Endothelial cell (in vitro differentiated cells): Measurements from ENCODE around the gene MYF6. TPM values are rescaled to one million over a fixed set of nuclear protein-coding genes. Genes with fewer than 3 reads are reported as not detected.

Experiments used
- DNase-seq: peaks from one replicate; pipeline ENCODE4 v3.0.0; 2021; ENCODE audit warnings: low spot score
- H3K27ac Mint-ChIP-seq: one replicate; pipeline ENCODE4 v1.8.0; 2021; ENCODE audit warnings: mixed read lengths, inconsistent platforms; ENCODE audit not compliant: unreplicated experiment
- H3K27me3 Mint-ChIP-seq: one replicate; pipeline ENCODE4 v1.8.0; 2021; ENCODE audit warnings: mild to moderate bottlenecking, moderate library complexity, mixed read lengths, inconsistent platforms; ENCODE audit not compliant: unreplicated experiment
- H3K36me3 Mint-ChIP-seq: one replicate; pipeline ENCODE4 v1.8.0; 2021; ENCODE audit warnings: mild to moderate bottlenecking, low read depth, mixed read lengths, inconsistent platforms; ENCODE audit not compliant: unreplicated experiment
- H3K4me1 Mint-ChIP-seq: one replicate; pipeline ENCODE4 v1.8.0; 2021; ENCODE audit warnings: mild to moderate bottlenecking, mixed read lengths, inconsistent platforms; ENCODE audit not compliant: unreplicated experiment
- H3K4me3 Mint-ChIP-seq: one replicate; pipeline ENCODE4 v1.8.0; 2021; ENCODE audit warnings: mild to moderate bottlenecking, mixed read lengths, inconsistent platforms; ENCODE audit not compliant: unreplicated experiment
- H3K9me3 Mint-ChIP-seq: one replicate; pipeline ENCODE4 v1.8.0; 2021; ENCODE audit warnings: mixed read lengths, inconsistent platforms; ENCODE audit not compliant: unreplicated experiment
- total RNA-seq: library from RNA; stranded (reverse); fragmentation: NEBNext Ultra II Directional; extraction: Animal tissue kit (Norgen Biotek cat#: 25700); gene quantifications from one replicate; pipeline ENCODE4 v1.2.1, GENCODE V29; 2021; ENCODE audit not compliant: unreplicated experiment
- TF ChIP-seq, protein P1 (sequence below): fragments of 200-600 bp; sonication (generic); IDR thresholded peaks from one replicate; pipeline ENCODE4 v1.5.0; 2021; ENCODE audit warnings: antibody characterized with exemption; ENCODE audit not compliant: unreplicated experiment

Gene MYF6
- total RNA-seq, 1 donor from 2014 or later: 0.31 TPM

DNA sequence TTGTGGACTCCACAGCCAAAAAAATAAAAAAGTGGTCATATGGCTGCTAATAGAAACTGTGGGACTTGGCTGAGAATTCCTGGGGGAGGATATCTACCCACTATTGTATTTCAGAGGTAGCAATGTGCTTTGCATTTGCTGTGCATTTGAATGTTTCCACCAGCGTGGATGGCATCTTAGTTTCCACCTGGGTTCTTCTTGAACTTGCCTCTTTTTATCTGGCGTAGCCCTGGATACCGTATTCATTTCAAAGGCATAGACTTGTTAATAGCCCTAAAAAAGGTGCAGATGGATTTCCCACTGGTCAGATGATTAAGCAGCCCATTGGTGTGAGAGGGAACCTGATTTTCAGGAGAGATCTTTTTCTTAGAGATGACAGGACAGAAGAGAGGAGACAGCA lies 7.4 kb downstream of the MYF6 start:
- Mint-ChIP-seq H3K9me3 (no peaks in the 10 kb centered on the region), H3K4me1 (peaks cover 30% of the 10 kb centered on the region)
- DNase-seq: no peak

DNA sequence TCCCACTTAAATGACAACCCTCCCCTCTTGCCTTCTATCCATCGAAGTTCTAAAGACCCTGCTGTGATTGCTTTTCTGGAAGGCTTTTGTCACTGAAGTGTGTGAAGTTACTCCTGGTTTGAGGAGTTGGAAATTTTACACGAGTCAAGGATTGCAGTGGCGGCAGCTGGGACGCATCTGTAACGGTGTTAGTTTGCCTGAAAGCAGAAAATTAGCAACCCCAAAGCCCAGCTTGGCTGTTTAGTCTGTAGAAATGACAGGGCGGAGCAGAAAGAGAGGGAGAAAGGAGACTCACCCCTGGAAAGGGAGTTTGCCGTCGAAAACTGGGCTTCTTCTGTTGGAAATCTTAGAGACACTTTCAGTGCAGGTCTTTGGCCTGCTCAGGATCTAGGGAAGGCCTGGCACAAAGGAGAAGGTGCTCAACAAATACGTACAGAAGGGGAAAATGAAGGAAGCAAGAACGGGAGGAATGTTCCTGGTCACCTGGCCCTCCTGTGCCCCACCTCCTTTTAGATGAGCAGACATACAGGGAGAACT lies 8.3 kb downstream of the MYF6 start:
- TF ChIP-seq, protein P1, sequence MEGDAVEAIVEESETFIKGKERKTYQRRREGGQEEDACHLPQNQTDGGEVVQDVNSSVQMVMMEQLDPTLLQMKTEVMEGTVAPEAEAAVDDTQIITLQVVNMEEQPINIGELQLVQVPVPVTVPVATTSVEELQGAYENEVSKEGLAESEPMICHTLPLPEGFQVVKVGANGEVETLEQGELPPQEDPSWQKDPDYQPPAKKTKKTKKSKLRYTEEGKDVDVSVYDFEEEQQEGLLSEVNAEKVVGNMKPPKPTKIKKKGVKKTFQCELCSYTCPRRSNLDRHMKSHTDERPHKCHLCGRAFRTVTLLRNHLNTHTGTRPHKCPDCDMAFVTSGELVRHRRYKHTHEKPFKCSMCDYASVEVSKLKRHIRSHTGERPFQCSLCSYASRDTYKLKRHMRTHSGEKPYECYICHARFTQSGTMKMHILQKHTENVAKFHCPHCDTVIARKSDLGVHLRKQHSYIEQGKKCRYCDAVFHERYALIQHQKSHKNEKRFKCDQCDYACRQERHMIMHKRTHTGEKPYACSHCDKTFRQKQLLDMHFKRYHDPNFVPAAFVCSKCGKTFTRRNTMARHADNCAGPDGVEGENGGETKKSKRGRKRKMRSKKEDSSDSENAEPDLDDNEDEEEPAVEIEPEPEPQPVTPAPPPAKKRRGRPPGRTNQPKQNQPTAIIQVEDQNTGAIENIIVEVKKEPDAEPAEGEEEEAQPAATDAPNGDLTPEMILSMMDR: no peak
- H3K9me3 Mint-ChIP-seq: no peaks in the 10 kb centered on the region
- H3K27me3 Mint-ChIP-seq: no peaks in the 10 kb centered on the region
- H3K27ac Mint-ChIP-seq: no peak overlapping the region
- no peaks in the 10 kb centered on the region for H3K36me3 Mint-ChIP-seq
- peaks cover 20% of the 10 kb centered on the region for H3K4me1 Mint-ChIP-seq
- no peak overlapping the region for H3K4me3 Mint-ChIP-seq
- no peak for DNase-seq

More for the DNA sequence above, 7.4 kb downstream of the MYF6 start:
- Mint-ChIP-seq H3K27ac (no peak overlapping the region), H3K4me3 (no peak overlapping the region), H3K27me3 (peaks cover 6% of the 10 kb centered on the region), H3K36me3 (no peaks in the 10 kb centered on the region)
- TF ChIP-seq, protein P1: no peak

DNA sequence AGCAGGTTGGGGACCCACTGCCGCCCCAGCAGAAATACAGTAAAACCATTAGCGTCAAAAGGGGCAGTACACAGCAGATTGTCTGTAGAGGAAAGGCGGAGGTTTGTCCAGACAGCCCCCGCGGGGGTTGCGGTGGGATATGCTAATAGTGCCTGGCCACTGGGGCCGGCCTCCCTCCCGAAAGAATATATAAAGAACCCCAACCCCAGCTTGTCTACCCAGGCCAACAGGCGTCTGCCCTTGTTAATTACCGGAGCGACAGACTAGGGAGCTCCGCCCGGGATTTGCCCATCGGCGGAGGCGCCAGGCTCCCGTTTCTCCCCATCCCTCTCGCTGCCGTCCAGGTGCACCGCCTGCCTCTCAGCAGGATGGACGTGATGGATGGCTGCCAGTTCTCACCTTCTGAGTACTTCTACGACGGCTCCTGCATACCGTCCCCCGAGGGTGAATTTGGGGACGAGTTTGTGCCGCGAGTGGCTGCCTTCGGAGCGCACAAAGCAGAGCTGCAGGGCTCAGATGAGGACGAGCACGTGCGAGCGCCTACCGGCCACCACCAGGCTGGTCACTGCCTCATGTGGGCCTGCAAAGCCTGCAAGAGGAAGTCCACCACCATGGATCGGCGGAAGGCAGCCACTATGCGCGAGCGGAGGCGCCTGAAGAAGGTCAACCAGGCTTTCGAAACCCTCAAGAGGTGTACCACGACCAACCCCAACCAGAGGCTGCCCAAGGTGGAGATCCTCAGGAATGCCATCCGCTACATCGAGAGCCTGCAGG lies 9.4 kb downstream of the MYF6 start, which contains the start of gene MYF5:
Gene MYF5, plus strand, starts transcription at position 217 of the 774 bp plus-strand sequence. Its CDS starts 152 bp downstream, at position 369.
- Mint-ChIP-seq H3K27me3 (no peaks in the 10 kb centered on the region), H3K36me3 (no peaks in the 10 kb centered on the region), H3K4me3 (no peak within 1 kb of the TSS), H3K9me3 (no peaks in the 10 kb centered on the region), H3K27ac (no peak within 1 kb of the TSS), H3K4me1 (peaks cover 18% of the 10 kb centered on the region)
- TF ChIP-seq, protein P1: no peak
- no peak for DNase-seq

DNA sequence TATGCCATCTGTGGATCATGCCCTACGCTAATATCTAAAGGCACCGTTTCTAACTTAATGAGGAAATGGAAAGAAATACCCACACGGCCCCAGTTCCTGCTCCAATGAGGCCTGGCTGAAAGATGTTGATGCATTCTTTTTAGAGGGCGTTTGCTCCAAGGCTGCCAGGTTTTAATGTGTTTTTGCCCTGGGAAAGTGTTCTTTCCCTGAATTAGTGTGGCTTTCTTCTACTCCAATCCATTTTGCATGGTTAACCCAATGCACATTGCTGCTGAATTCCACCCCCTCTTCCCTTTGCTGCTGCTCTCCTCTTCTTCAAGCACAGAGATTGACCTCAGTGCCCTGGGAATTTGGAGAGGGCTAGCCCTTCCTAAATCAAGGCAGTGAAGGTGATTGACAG lies 10.4 kb downstream of the MYF6 start:
- Mint-ChIP-seq H3K9me3 (no peaks in the 10 kb centered on the region), H3K27ac (no peak overlapping the region), H3K4me3 (no peak overlapping the region), H3K36me3 (no peaks in the 10 kb centered on the region), H3K4me1 (peaks cover 18% of the 10 kb centered on the region), H3K27me3 (no peaks in the 10 kb centered on the region)
- DNase-seq: no peak
- TF ChIP-seq, protein P1: no peak

DNA sequence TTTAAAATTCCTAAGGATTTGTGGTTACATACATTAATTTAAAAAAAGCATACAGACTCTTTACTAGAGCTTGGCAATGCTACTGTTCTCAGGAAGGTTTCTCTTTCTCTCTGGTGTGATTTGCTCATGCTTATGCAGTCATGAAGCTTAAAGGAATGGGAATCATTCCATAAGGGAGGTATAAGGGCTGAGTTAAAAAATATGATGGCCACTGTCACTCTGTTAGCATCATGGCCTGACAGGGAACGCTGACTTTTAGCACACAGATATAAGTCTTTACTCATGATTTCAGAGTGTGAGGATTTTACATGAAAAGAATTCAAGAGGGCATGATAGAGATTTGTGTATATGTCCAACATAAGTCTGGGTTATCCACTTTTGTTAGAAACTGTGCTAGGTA lies 13.1 kb downstream of the MYF6 start:
- H3K9me3 Mint-ChIP-seq: no peaks in the 10 kb centered on the region
- H3K27ac Mint-ChIP-seq: no peak overlapping the region
- TF ChIP-seq, protein P1: no peak
- no peak overlapping the region for H3K4me3 Mint-ChIP-seq
- DNase-seq: no peak
- no peaks in the 10 kb centered on the region for H3K36me3 Mint-ChIP-seq
- no peaks in the 10 kb centered on the region for H3K27me3 Mint-ChIP-seq
- H3K4me1 Mint-ChIP-seq: no peaks in the 10 kb centered on the region
